ENCODE data around the gene ADAMTSL3. TPM values are rescaled to one million over a fixed set of nuclear protein-coding genes. Genes with fewer than 3 reads are reported as not detected.
"Not testable (repeated sequence)": the region's sequence is repeated elsewhere in the genome, so short reads cannot be mapped to it uniquely, and the experiment has no call there.

Gene ADAMTSL3
- total RNA-seq, 1 experiment from 2014 or later = 0.07 TPM

DNA sequence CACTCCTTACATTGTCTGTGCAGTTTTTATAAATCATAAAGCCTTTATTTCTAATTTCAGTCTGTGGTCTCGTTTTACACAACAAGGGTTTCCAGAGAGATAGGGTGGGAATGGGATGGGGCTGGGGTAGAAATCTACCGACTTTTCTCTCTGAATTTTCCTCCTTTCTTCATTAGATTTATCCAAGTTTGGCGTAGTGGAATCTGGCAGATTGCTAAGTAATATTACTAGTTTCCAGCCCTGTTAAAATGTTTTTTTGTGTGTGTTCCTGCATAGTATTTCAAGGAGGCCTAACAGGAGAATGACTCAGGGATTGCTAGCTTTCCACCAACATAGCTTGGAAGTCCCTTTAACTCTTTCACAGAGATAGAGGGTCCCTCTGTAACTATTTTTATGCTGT is 396.2 kb downstream of the ADAMTSL3 start:
- Mint-ChIP-seq H3K27me3 (ENCODE audit: insufficient read depth, unreplicated experiment) (peaks cover 3% of the 10 kb centered on the region), H3K4me3 (ENCODE audit: unreplicated experiment) (no peak overlapping the region), H3K4me1 (ENCODE audit: low read depth, unreplicated experiment) (no peaks in the 10 kb centered on the region), H3K27ac (ENCODE audit: unreplicated experiment) (no peak overlapping the region), H3K9me3 (ENCODE audit: unreplicated experiment) (peaks cover 19% of the 10 kb centered on the region), H3K36me3 (ENCODE audit: insufficient read depth, unreplicated experiment) (no peaks in the 10 kb centered on the region)
- BruUV-seq (replicated peaks) = no TSS peak
- CTCF ChIA-PET = no interaction called here
- H3K27me3 ChIP-seq (replicated peaks; ENCODE audit: control insufficient read depth, insufficient read depth, low read length) = no peaks in the 10 kb centered on the region
- DNase-seq = no peak
- no peaks in the 10 kb centered on the region for H3K4me1 ChIP-seq
- TF ChIP-seq, protein P1, sequence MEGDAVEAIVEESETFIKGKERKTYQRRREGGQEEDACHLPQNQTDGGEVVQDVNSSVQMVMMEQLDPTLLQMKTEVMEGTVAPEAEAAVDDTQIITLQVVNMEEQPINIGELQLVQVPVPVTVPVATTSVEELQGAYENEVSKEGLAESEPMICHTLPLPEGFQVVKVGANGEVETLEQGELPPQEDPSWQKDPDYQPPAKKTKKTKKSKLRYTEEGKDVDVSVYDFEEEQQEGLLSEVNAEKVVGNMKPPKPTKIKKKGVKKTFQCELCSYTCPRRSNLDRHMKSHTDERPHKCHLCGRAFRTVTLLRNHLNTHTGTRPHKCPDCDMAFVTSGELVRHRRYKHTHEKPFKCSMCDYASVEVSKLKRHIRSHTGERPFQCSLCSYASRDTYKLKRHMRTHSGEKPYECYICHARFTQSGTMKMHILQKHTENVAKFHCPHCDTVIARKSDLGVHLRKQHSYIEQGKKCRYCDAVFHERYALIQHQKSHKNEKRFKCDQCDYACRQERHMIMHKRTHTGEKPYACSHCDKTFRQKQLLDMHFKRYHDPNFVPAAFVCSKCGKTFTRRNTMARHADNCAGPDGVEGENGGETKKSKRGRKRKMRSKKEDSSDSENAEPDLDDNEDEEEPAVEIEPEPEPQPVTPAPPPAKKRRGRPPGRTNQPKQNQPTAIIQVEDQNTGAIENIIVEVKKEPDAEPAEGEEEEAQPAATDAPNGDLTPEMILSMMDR (IDR thresholded peaks at IDR 0.05; ENCODE audit: insufficient read depth in 1 of 2, low read depth in 1 of 2, low read length in 1 of 2, severe bottlenecking in 1 of 2, unreplicated experiment in 1 of 2) = no peak
- H3K36me3 ChIP-seq (ENCODE audit: control insufficient read depth, insufficient read depth, low read length) = no peaks in the 10 kb centered on the region
- no peak overlapping the region for H3K4me3 ChIP-seq (ENCODE audit: low read depth, low read length)
- H3K9me3 ChIP-seq = no peaks in the 10 kb centered on the region
- intact Hi-C loops (cut with micrococcal nuclease; ENCODE audit: unreplicated experiment) = no loop called here
- POLR2A ChIA-PET = no interaction called here

DNA sequence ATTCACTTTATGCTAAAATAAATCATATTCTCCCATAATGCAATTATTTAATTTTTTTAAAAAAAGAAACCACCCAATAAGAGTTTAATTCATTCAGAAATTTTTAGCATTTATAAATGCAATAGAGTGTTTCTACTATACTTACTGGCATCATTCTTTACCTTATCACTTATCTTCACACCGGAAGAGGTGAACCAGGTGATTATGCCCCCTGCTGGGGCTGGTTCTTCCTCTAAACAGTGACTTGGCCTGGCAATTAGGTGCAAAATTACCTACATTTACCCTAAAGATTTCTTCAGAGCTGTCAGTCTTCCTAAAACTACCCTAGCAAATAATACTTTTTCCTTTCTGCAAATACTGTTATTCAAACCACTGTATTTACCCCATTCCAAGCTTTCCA is 397.2 kb downstream of the ADAMTSL3 start:
- H3K27me3 Mint-ChIP-seq (ENCODE audit: insufficient read depth, unreplicated experiment); H3K4me1 ChIP-seq; H3K27me3 ChIP-seq (replicated peaks; ENCODE audit: control insufficient read depth, insufficient read depth, low read length); H3K9me3 ChIP-seq; H3K36me3 Mint-ChIP-seq (ENCODE audit: insufficient read depth, unreplicated experiment); CTCF ChIA-PET; H3K4me3 Mint-ChIP-seq (ENCODE audit: unreplicated experiment); DNase-seq; H3K4me3 ChIP-seq (ENCODE audit: low read depth, low read length); H3K36me3 ChIP-seq (ENCODE audit: control insufficient read depth, insufficient read depth, low read length); intact Hi-C loops (cut with micrococcal nuclease; ENCODE audit: unreplicated experiment); POLR2A ChIA-PET; BruUV-seq (replicated peaks); H3K4me1 Mint-ChIP-seq (ENCODE audit: low read depth, unreplicated experiment); H3K27ac Mint-ChIP-seq (ENCODE audit: unreplicated experiment): not testable (repeated sequence)
- peaks cover 15% of the 10 kb centered on the region for H3K9me3 Mint-ChIP-seq (ENCODE audit: unreplicated experiment)

DNA sequence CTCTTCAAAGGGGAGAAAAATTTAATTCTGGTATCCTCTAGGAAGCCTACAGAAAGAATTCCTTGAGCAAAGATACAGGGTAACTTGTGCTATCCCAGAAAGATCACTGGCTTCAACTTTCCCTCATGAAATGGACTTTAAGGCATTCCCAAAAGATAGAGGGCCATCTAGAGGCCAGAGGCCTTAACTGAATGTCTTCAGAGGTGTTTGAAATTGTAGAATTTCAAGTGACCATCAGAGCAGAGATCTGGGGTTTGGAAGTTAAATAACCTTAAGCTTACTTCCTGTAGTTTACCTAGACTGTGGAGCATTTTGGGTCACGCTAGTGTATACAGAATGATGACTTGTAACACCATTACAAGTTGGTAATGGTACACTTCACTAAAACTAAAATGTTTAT is 400.6 kb downstream of the ADAMTSL3 start:
- intact Hi-C loops (cut with micrococcal nuclease; ENCODE audit: unreplicated experiment); H3K36me3 ChIP-seq (ENCODE audit: control insufficient read depth, insufficient read depth, low read length); DNase-seq; H3K4me1 ChIP-seq; H3K27me3 ChIP-seq (replicated peaks; ENCODE audit: control insufficient read depth, insufficient read depth, low read length); POLR2A ChIA-PET; H3K9me3 Mint-ChIP-seq (ENCODE audit: unreplicated experiment); H3K4me3 ChIP-seq (ENCODE audit: low read depth, low read length); H3K27me3 Mint-ChIP-seq (ENCODE audit: insufficient read depth, unreplicated experiment); H3K4me3 Mint-ChIP-seq (ENCODE audit: unreplicated experiment); H3K36me3 Mint-ChIP-seq (ENCODE audit: insufficient read depth, unreplicated experiment); H3K9me3 ChIP-seq; H3K4me1 Mint-ChIP-seq (ENCODE audit: low read depth, unreplicated experiment); CTCF ChIA-PET; BruUV-seq (replicated peaks); H3K27ac Mint-ChIP-seq (ENCODE audit: unreplicated experiment): not testable (repeated sequence)

DNA sequence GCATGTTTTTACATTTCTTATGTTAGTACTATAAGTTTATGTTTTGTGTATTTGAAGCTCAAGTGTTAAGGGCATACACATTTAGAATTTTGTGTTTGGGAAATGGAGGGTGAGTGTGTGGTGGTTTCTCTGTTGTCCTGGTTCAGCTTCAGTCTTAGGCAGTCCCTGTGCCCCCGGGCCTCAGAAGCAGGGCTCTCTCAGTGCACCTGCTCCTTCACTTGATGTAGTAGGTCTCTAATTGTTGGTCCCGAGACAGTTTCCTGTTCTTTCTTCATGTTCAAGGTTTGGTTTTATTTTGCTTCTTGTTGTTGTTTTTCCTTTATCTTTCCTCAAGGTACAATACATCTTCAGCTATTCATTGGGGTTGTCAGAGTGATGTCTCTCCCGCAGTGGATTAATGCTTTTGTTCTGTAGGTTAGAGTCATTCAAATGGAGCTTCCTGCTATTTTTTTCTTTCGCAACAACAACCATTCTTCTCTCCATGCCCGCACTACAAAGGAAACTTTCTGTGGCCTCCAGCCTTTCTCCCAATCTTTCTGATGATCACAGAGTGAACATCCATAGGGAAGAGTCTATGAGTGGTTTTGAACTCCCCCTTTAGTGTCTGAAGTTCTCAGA is 403.9 kb downstream of the ADAMTSL3 start:
- Histone ChIP-seq H3K9me3 (no peaks in the 10 kb centered on the region; the same call in 1 of the 2 replicates), H3K27me3 (replicated peaks; ENCODE audit: control insufficient read depth, insufficient read depth, low read length) (no peaks in the 10 kb centered on the region), H3K36me3 (ENCODE audit: control insufficient read depth, insufficient read depth, low read length) (no peaks in the 10 kb centered on the region), H3K4me1 (no peaks in the 10 kb centered on the region), H3K4me3 (ENCODE audit: low read depth, low read length) (no peak overlapping the region)
- BruUV-seq (replicated peaks) = no TSS peak
- ChIA-PET POLR2A (no interaction called here), CTCF (no interaction called here)
- Mint-ChIP-seq H3K27ac (ENCODE audit: unreplicated experiment) (no peak overlapping the region), H3K9me3 (ENCODE audit: unreplicated experiment) (no peaks in the 10 kb centered on the region), H3K4me3 (ENCODE audit: unreplicated experiment) (no peak overlapping the region), H3K36me3 (ENCODE audit: insufficient read depth, unreplicated experiment) (no peaks in the 10 kb centered on the region), H3K27me3 (ENCODE audit: insufficient read depth, unreplicated experiment) (peaks cover 3% of the 10 kb centered on the region), H3K4me1 (ENCODE audit: low read depth, unreplicated experiment) (no peaks in the 10 kb centered on the region)
- intact Hi-C loops (cut with micrococcal nuclease; ENCODE audit: unreplicated experiment) = no loop called here
- TF ChIP-seq, protein P1 (IDR thresholded peaks at IDR 0.05; ENCODE audit: insufficient read depth in 1 of 2, low read depth in 1 of 2, low read length in 1 of 2, severe bottlenecking in 1 of 2, unreplicated experiment in 1 of 2) = no peak
- DNase-seq = no peak

DNA sequence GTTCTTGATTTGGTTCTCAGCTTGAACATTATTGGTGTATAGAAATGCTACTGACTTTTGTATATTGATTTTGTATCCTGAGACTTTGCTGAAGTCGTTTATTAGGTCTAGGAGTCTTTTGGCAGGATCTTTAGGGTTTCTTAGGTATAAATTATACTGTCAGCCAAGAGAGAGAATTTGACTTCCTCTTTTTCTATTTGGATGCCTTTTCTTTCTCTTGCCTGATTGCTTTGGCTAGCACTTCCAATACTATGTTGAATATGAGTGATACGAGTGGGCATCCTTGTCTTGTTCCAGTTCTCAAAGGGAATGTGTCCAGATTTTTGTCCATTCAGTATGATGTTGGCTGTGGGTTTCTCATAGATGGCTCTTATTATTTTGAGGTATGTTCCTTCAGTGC is 409.8 kb downstream of the ADAMTSL3 start:
- POLR2A ChIA-PET; H3K9me3 ChIP-seq; H3K4me3 ChIP-seq (ENCODE audit: low read depth, low read length); H3K9me3 Mint-ChIP-seq (ENCODE audit: unreplicated experiment); H3K36me3 ChIP-seq (ENCODE audit: control insufficient read depth, insufficient read depth, low read length); DNase-seq; H3K27me3 ChIP-seq (replicated peaks; ENCODE audit: control insufficient read depth, insufficient read depth, low read length); BruUV-seq (replicated peaks); H3K27ac Mint-ChIP-seq (ENCODE audit: unreplicated experiment); H3K36me3 Mint-ChIP-seq (ENCODE audit: insufficient read depth, unreplicated experiment); CTCF ChIA-PET; H3K4me1 ChIP-seq; H3K4me3 Mint-ChIP-seq (ENCODE audit: unreplicated experiment); H3K27me3 Mint-ChIP-seq (ENCODE audit: insufficient read depth, unreplicated experiment); H3K4me1 Mint-ChIP-seq (ENCODE audit: low read depth, unreplicated experiment): not testable (repeated sequence)
- intact Hi-C loops (cut with micrococcal nuclease; ENCODE audit: unreplicated experiment) = loop anchor here (10.0 kb wide), 1 partner anchor 1091 kb away; no protein-coding TSS in a partner anchor

DNA sequence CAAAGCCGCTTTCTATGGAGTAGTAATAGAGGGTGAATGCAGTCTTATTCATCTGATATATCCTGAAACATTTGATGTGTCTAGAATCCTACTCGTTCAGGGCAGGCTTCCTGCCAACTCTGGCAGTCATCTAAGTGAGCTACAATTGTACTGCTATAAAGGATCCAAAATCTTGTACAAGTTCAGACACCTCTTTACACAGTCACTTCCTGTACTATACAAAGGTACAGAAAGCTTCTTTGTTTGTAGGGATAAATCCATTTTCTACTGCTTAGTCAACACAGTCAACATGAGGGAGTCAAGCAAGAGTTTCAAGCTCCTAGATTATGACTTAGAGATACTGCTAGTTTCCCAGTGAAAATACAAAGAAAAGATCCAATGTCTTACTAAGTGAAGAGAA is 414.8 kb downstream of the ADAMTSL3 start:
- POLR2A ChIA-PET; H3K9me3 Mint-ChIP-seq (ENCODE audit: unreplicated experiment); BruUV-seq (replicated peaks); H3K27ac Mint-ChIP-seq (ENCODE audit: unreplicated experiment); H3K4me1 ChIP-seq; CTCF ChIA-PET; H3K36me3 ChIP-seq (ENCODE audit: control insufficient read depth, insufficient read depth, low read length); H3K27me3 ChIP-seq (replicated peaks; ENCODE audit: control insufficient read depth, insufficient read depth, low read length); H3K9me3 ChIP-seq; DNase-seq; H3K4me3 Mint-ChIP-seq (ENCODE audit: unreplicated experiment); H3K36me3 Mint-ChIP-seq (ENCODE audit: insufficient read depth, unreplicated experiment); H3K4me1 Mint-ChIP-seq (ENCODE audit: low read depth, unreplicated experiment); H3K4me3 ChIP-seq (ENCODE audit: low read depth, low read length): not testable (repeated sequence)
- peaks cover 13% of the 10 kb centered on the region for H3K27me3 Mint-ChIP-seq (ENCODE audit: insufficient read depth, unreplicated experiment)
- intact Hi-C loops (cut with micrococcal nuclease; ENCODE audit: unreplicated experiment) = loop anchor here (10.0 kb wide), 1 partner anchor 1086 kb away; no protein-coding TSS in a partner anchor

Measured in Caco-2 (cell line).